Nephron (organoid): ENCODE measurements around the gene CCNK.

ENCODE experiments used
- H3K27ac Mint-ChIP-seq, 3 experiments: 2 replicates each; pipeline ENCODE4 v1.8.0; 2020; ENCODE audit warnings: mixed read lengths in 3 of 3, mild to moderate bottlenecking in 2 of 3, moderate library complexity in 1 of 3
- H3K27me3 Mint-ChIP-seq: 2 replicates; pipeline ENCODE4 v1.8.0; 2021; ENCODE audit warnings: low read depth, mild to moderate bottlenecking, moderate library complexity, mixed read lengths
- H3K36me3 Mint-ChIP-seq: 2 replicates; pipeline ENCODE4 v1.8.0; 2020; ENCODE audit warnings: low read depth, mixed read lengths
- H3K4me1 Mint-ChIP-seq: 2 replicates; pipeline ENCODE4 v1.8.0; 2020; ENCODE audit warnings: mixed read lengths
- H3K4me3 Mint-ChIP-seq, 3 experiments: 2 replicates each; pipeline ENCODE4 v1.8.0; 2020; ENCODE audit warnings: mild to moderate bottlenecking in 3 of 3, mixed read lengths in 3 of 3, moderate library complexity in 2 of 3
- H3K9me3 Mint-ChIP-seq: 2 replicates; pipeline ENCODE4 v1.8.0; 2020; ENCODE audit warnings: mixed read lengths
- TF ChIP-seq, protein P1 (sequence below), 3 experiments: fragments of 200-600 bp; sonication (generic); IDR thresholded peaks; one replicate each; pipeline ENCODE4 v1.5.0; 2021; ENCODE audit warnings: antibody characterized with exemption in 3 of 3; ENCODE audit not compliant: unreplicated experiment in 3 of 3

CCNK gene

DNA sequence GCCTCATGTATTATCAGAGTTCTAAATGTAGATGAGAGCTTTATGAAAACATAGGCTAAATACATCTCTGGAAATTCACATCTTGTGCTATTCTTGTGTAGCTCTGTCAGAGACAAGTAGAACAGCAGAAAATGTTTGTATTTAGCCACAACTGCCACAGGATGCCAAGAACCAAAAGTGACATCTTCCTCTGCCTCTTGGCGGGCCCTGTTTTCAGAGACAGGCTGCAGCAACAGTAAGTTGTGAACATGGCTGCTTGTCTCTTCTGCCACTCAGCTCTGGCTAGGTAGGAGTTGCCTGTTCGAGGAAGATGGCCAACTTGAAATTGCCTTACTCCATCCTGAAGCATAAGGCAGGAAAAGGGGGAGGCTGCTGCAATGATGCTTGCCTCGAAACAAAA is 30.9 kb upstream of the CCNK start:
- Mint-ChIP-seq H3K27me3 (no peaks in the 10 kb centered on the region), H3K36me3 (peaks cover 58% of the 10 kb centered on the region), H3K4me3 (no peak overlapping the region), H3K4me1 (peaks cover 15% of the 10 kb centered on the region), H3K27ac (no peak overlapping the region), H3K9me3 (no peaks in the 10 kb centered on the region)
- TF ChIP-seq, protein P1, sequence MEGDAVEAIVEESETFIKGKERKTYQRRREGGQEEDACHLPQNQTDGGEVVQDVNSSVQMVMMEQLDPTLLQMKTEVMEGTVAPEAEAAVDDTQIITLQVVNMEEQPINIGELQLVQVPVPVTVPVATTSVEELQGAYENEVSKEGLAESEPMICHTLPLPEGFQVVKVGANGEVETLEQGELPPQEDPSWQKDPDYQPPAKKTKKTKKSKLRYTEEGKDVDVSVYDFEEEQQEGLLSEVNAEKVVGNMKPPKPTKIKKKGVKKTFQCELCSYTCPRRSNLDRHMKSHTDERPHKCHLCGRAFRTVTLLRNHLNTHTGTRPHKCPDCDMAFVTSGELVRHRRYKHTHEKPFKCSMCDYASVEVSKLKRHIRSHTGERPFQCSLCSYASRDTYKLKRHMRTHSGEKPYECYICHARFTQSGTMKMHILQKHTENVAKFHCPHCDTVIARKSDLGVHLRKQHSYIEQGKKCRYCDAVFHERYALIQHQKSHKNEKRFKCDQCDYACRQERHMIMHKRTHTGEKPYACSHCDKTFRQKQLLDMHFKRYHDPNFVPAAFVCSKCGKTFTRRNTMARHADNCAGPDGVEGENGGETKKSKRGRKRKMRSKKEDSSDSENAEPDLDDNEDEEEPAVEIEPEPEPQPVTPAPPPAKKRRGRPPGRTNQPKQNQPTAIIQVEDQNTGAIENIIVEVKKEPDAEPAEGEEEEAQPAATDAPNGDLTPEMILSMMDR (IDR thresholded peaks at IDR 0.05; ENCODE audit: unreplicated experiment in 3 of 3), result no peak

DNA sequence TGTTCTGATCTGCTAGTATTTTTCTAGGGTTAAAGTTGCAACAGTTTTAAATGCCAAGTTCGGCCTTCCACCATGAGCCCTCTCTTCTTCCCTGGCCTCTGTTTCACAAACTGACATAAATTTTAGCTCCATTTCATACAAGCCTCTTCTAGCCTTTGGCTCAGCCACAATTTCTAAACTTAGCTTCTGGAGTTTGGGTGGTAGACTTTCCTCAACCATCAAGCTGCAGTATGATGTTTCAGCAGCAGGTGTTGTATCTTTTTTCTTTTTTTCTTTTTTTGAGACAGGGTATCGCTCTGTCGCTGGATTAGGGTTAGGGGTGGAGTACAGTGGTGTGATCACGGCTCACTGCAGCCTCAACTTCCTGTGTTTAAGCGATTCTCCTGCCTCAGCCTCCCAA is 30.0 kb upstream of the CCNK start:
- Mint-ChIP-seq H3K4me3 (peak overlapping the region in 1 of 3 experiments; percentile 13), H3K27ac (peak overlapping the region; percentile 47 to 76 (median 56)), H3K9me3 (no peaks in the 10 kb centered on the region), H3K36me3 (peaks cover 58% of the 10 kb centered on the region), H3K4me1 (peaks cover 15% of the 10 kb centered on the region), H3K27me3 (no peaks in the 10 kb centered on the region)
- TF ChIP-seq, protein P1 (IDR thresholded peaks at IDR 0.05; ENCODE audit: unreplicated experiment in 3 of 3), result no peak

DNA sequence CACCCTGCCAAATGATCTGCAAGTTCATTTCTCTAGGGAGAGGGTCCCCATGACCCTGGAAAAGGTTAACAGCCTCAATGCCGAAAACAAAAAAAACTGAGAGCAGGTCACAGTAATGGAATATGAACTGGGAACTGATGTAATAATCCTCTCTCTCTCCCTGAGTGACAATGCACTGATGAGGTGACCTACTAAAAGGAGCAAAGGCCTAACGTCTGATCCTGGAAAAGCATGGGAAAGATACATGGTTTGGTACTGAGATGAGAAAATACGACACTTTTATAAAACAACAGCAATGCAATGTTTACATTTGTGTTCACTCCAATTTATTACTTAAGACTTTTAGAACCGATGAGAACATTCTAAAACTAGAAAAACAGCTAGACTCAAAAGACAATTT is 28.2 kb upstream of the CCNK start:
- Mint-ChIP-seq H3K9me3 (no peaks in the 10 kb centered on the region), H3K27ac (no peak overlapping the region), H3K4me1 (peaks cover 15% of the 10 kb centered on the region), H3K27me3 (no peaks in the 10 kb centered on the region), H3K4me3 (no peak overlapping the region), H3K36me3 (peaks cover 58% of the 10 kb centered on the region)
- TF ChIP-seq, protein P1 (IDR thresholded peaks at IDR 0.05; ENCODE audit: unreplicated experiment in 3 of 3), result no peak

DNA sequence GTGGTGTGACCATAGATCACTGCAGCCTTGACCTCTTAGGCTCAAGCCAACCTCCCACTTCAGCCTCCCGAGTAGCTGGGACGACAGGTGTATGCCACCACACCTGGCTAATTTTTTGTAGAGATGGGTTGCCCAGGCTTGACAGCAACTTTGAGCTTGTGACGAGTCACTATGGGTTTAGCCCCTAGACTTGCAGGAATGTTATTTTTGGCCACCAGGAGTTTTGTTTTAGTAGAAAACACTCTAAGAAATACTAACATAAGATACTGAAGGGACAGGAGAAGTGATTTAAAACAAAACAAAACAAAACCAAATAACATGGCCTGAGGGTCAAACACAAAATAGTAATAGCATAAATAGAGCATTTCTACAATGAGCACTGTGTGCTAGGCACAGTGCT is 27.0 kb upstream of the CCNK start:
- H3K36me3 Mint-ChIP-seq, result peaks cover 57% of the 10 kb centered on the region
- H3K27me3 Mint-ChIP-seq, result no peaks in the 10 kb centered on the region
- H3K9me3 Mint-ChIP-seq, result no peaks in the 10 kb centered on the region
- H3K27ac Mint-ChIP-seq, result no peak overlapping the region
- TF ChIP-seq, protein P1 (IDR thresholded peaks at IDR 0.05; ENCODE audit: unreplicated experiment in 3 of 3), result no peak
- H3K4me3 Mint-ChIP-seq, result no peak overlapping the region
- H3K4me1 Mint-ChIP-seq, result peaks cover 18% of the 10 kb centered on the region

DNA sequence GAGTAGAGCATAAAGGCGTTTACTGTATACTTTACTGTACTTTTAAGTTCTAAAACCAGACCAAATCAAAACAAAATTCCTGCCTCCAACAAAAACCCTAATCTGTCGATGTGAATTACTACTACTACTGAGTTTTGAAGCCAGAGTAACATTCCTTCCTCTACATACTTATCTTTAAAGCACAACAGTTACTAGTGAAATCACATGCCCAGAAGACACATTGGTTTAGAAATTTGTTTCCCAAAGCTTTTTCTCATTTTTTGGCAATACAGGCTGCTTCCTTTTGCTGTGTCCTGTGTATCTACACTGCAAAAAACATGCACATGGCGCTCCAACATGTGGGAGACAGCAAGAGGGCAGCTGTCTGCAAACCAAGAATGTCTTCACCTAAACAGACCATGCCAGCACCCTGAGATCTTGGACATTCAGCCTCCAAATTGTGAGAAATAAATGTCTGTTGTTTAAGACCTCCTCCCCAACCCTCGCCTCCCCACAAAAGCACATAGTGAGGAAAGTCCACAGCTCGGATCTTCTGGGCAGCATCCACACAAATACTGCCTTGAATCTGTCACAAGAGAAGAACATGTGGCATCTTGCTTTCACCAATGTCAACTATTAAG is 21.6 kb upstream of the CCNK start:
- H3K27me3 Mint-ChIP-seq, result no peaks in the 10 kb centered on the region
- H3K4me1 Mint-ChIP-seq, result peaks cover 36% of the 10 kb centered on the region
- TF ChIP-seq, protein P1 (IDR thresholded peaks at IDR 0.05; ENCODE audit: unreplicated experiment in 3 of 3), result no peak
- no peaks in the 10 kb centered on the region for H3K9me3 Mint-ChIP-seq
- peaks cover 66% of the 10 kb centered on the region for H3K36me3 Mint-ChIP-seq
- no peak overlapping the region for H3K4me3 Mint-ChIP-seq
- peak overlapping the region; percentile 54 to 93 (median 76) for H3K27ac Mint-ChIP-seq

DNA sequence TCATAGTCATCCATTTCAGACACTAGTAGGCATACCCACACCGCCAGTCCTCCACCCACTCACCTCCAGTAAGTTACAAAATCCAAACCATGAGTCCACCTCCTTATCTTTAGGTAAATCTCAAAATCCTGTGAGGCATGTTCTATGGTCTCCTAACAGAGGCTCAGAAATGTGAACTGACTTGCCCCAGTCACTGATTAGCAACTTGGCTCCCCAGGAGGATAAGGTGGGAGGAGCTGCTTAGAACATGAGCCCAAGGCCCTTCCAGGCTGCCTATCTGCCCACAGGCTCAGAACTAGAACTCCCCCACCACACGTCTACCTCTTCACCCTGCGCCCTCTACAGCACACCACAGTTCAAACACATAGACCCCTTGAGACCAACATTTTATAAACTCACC is 20.4 kb upstream of the CCNK start:
- TF ChIP-seq, protein P1 (IDR thresholded peaks at IDR 0.05; ENCODE audit: unreplicated experiment in 3 of 3), result no peak
- no peaks in the 10 kb centered on the region for H3K27me3 Mint-ChIP-seq

More for the DNA sequence above, 20.4 kb upstream of the CCNK start:
- H3K4me3 Mint-ChIP-seq, result no peak overlapping the region
- H3K27ac Mint-ChIP-seq, result peak overlapping the region in 2 of 3 experiments; percentile 24 to 34
- H3K9me3 Mint-ChIP-seq, result no peaks in the 10 kb centered on the region
- peaks cover 36% of the 10 kb centered on the region for H3K4me1 Mint-ChIP-seq
- H3K36me3 Mint-ChIP-seq, result peaks cover 60% of the 10 kb centered on the region
